ENCODE data around the gene ZNF546.

ZNF546 gene

GRCh38 chr19:40053491-40053890 is 56.6 kb downstream of the ZNF546 start:
- Histone ChIP-seq H3K27ac (no peak overlapping the region), H3K4me3 (ENCODE audit: low read depth in 1 of 2, low read length in 1 of 2) (no peak overlapping the region), H3K9me3 (no peaks in the 10 kb centered on the region), H3K4me1 (ENCODE audit: control insufficient read depth in 1 of 2, insufficient read depth in 1 of 2, low read depth in 1 of 2, low read length in 1 of 2) (peaks cover 14 to 34% of the 10 kb centered on the region in 2 experiments), H3K36me3 (peaks cover 3% of the 10 kb centered on the region), H3K27me3 (peaks cover 13% of the 10 kb centered on the region)
- TF ChIP-seq CTCF (IDR thresholded peaks at IDR 0.05), result no peak

DNA sequence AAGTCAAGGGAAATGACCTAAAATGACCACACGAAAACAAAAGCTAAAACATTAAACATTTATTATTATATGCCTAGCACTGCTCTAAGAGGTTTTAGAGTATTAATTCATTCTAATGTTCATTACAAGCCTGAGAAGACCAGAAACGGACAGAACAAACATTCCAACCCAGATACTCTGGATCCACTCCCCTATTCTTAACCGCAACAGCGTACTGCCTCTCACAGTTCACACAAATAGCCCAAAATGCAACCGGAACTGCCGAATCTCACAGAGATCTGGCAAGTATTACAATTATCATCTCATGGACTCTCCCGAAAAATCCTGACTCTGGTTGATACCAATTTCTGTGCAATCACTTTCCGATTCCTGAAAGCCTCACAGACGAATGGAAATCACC is 57.8 kb downstream of the ZNF546 start:
- no peak for TF ChIP-seq CTCF (IDR thresholded peaks at IDR 0.05)
- Histone ChIP-seq H3K27me3 (peaks cover 20% of the 10 kb centered on the region), H3K36me3 (no peaks in the 10 kb centered on the region), H3K4me3 (ENCODE audit: low read depth in 1 of 2, low read length in 1 of 2) (no peak overlapping the region), H3K9me3 (no peaks in the 10 kb centered on the region), H3K4me1 (ENCODE audit: control insufficient read depth in 1 of 2, insufficient read depth in 1 of 2, low read depth in 1 of 2, low read length in 1 of 2) (peaks cover 14 to 34% of the 10 kb centered on the region in 2 experiments), H3K27ac (no peak overlapping the region)

DNA sequence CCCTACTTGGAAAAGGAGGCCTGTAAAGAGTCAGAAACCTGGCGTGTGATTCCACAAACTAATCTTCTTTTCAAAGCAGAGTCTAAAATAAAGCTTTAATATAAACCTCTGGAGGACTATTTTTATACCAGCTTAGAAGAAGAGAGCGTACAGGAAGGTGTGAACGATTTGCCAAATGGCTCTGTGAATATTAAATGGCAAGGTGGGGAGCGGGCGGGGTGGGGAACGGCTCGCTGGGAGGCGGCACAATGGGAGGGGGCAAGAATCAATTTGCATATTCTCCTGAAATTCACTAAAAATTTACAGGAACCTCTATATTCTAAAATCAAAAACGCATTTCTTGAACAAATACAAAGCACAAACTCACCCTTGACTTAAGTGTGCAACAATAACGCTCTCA is 58.2 kb downstream of the ZNF546 start:
- no peak for TF ChIP-seq CTCF (IDR thresholded peaks at IDR 0.05)
- peaks cover 14 to 34% of the 10 kb centered on the region in 2 experiments for H3K4me1 ChIP-seq (ENCODE audit: control insufficient read depth in 1 of 2, insufficient read depth in 1 of 2, low read depth in 1 of 2, low read length in 1 of 2)
- H3K4me3 ChIP-seq (ENCODE audit: low read depth in 1 of 2, low read length in 1 of 2), result peak overlapping the region; percentile 73 to 79
- peaks cover 24% of the 10 kb centered on the region for H3K27me3 ChIP-seq
- peak overlapping the region; percentile 79 for H3K27ac ChIP-seq
- no peaks in the 10 kb centered on the region for H3K9me3 ChIP-seq
- H3K36me3 ChIP-seq, result no peaks in the 10 kb centered on the region

DNA sequence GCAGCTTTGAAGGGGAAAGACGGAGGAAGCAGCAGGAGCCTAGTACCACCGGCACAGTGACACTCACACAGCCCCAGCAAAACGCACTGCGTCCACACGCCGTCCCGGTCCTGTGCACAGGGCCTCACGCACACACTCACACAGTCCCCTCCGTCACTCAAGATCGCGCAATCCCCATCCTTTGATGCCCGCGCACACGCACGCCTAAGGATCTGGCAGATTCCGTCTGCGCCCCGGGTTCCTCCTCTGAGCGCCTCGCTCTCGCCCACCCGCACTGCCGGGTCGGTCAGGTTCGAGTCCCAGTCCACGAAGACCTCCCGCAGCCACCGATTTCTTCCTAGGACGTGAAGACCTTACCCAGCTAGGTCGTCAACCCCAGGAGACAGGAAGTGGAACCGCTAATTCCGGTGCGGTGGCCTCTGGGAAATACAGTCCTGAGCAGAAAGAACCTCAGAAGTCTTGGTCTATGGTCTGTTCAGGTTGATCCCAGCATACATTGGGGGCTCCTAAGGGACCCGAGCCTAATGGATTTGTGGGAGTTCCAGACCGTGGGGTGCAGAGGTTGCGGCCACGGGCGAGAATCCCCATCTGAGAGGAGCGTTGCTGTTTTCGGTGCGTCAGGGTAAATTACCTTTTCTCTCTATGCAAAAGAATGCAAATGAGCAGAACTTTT is 59.1 kb downstream of the ZNF546 start, which contains the start of gene ZNF780B:
Gene ZNF780B (minus strand): TSS at position 400 of the 673 bp plus-strand sequence. CDS start 5,899 bp downstream, outside the sequence.
- Histone ChIP-seq H3K4me1 (ENCODE audit: control insufficient read depth in 1 of 2, insufficient read depth in 1 of 2, low read depth in 1 of 2, low read length in 1 of 2) (peaks cover 14 to 26% of the 10 kb centered on the region in 2 experiments), H3K9me3 (no peaks in the 10 kb centered on the region), H3K36me3 (no peaks in the 10 kb centered on the region), H3K27ac (peak within 1 kb of the TSS; percentile 79), H3K4me3 (ENCODE audit: low read depth in 1 of 2, low read length in 1 of 2) (peak within 1 kb of the TSS; percentile 73 to 79), H3K27me3 (peaks cover 25% of the 10 kb centered on the region)
- no peak for TF ChIP-seq CTCF (IDR thresholded peaks at IDR 0.05)

- peaks cover 30% of the 10 kb centered on the region for H3K27me3 ChIP-seq
- no peaks in the 10 kb centered on the region for H3K36me3 ChIP-seq
- H3K9me3 ChIP-seq, result no peaks in the 10 kb centered on the region
- peak overlapping the region; percentile 79 for H3K27ac ChIP-seq
- H3K4me3 ChIP-seq (ENCODE audit: low read depth in 1 of 2, low read length in 1 of 2), result peak overlapping the region; percentile 73 to 79
- no peak for TF ChIP-seq CTCF (IDR thresholded peaks at IDR 0.05)
- peaks cover 14 to 21% of the 10 kb centered on the region in 2 experiments for H3K4me1 ChIP-seq (ENCODE audit: control insufficient read depth in 1 of 2, insufficient read depth in 1 of 2, low read depth in 1 of 2, low read length in 1 of 2)
Measured at GRCh38 chr19:40056505-40056904, 59.6 kb downstream of the ZNF546 start.
